Measurements from ENCODE around the gene BTBD2. TPM values are rescaled to one million over a fixed set of nuclear protein-coding genes. Genes with fewer than 3 reads are reported as not detected.

BTBD2 gene
- total RNA-seq, 6 experiments from 2014 or later = 74.1 to 95.6 (median 84.7) TPM

DNA sequence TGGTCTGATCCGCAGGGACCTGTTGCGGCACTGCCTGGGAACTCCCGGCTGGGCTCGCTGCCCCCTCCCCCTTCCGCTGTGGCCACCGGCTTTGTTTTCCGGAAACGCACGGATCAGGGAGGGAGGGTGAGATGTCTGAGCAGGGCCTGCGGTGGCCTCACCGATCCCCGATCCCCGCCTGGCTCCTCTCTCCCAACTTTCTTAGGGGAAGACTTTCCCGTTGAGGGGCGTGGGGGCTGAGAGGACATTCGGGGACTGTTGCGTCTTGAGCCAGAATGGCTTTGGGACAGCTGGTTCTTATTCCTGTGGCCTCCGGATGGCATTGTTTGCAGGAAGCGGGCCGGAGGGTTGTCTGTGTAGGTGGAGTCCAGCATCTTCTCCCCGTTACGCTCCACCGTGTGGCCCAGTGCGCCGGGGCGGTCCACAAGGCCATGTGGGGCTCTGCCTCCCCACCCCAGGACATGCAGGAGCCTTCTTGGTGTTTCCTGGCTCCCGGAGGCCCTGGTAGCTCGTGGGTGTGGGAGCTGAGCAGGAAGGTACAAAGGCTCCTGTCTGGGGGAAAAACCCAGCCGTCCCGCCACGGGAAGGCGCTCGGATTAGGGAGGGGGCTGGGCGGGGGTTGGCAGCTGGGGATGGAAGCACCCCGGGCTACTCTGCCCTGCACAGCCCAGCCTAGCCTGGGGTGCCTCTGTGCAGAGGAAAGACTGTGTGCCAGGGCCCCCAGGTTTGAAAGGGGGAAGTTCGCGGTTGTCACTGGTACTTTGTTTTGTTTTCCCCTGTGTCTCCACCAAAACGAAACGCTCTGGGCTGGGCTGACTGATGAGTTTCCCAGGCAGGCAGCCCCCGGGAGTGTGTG lies 73.2 kb downstream of the BTBD2 start:
- Mint-ChIP-seq H3K36me3 (ENCODE audit: low read depth) (no peaks in the 10 kb centered on the region), H3K9me3 (no peaks in the 10 kb centered on the region), H3K27me3 (ENCODE audit: insufficient read depth) (peaks cover 3% of the 10 kb centered on the region; the same call in 1 of the 2 replicates), H3K4me1 (ENCODE audit: low read depth) (peaks cover 19% of the 10 kb centered on the region), H3K4me3 (peak overlapping the region; percentile 94), H3K27ac (peak overlapping the region; percentile 92)
- peak; percentile 49 for DNase-seq
- TF ChIP-seq, protein P1, sequence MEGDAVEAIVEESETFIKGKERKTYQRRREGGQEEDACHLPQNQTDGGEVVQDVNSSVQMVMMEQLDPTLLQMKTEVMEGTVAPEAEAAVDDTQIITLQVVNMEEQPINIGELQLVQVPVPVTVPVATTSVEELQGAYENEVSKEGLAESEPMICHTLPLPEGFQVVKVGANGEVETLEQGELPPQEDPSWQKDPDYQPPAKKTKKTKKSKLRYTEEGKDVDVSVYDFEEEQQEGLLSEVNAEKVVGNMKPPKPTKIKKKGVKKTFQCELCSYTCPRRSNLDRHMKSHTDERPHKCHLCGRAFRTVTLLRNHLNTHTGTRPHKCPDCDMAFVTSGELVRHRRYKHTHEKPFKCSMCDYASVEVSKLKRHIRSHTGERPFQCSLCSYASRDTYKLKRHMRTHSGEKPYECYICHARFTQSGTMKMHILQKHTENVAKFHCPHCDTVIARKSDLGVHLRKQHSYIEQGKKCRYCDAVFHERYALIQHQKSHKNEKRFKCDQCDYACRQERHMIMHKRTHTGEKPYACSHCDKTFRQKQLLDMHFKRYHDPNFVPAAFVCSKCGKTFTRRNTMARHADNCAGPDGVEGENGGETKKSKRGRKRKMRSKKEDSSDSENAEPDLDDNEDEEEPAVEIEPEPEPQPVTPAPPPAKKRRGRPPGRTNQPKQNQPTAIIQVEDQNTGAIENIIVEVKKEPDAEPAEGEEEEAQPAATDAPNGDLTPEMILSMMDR (IDR thresholded peaks at IDR 0.05) = no peak

GRCh38 chr19:1941146-1942077 lies 74.1 kb downstream of the BTBD2 start, which contains the start of gene CSNK1G2:
TSS of gene CSNK1G2 (plus strand) at chr19:1941172. CDS start at chr19:1969773, 28,601 bp downstream.
- Mint-ChIP-seq H3K27me3 (ENCODE audit: insufficient read depth) (peaks cover 4% of the 10 kb centered on the region; the same call in 1 of the 2 replicates), H3K4me3 (peak within 1 kb of the TSS; percentile 94), H3K4me1 (ENCODE audit: low read depth) (peaks cover 19% of the 10 kb centered on the region), H3K36me3 (ENCODE audit: low read depth) (no peaks in the 10 kb centered on the region), H3K9me3 (no peaks in the 10 kb centered on the region), H3K27ac (peak within 1 kb of the TSS; percentile 98)
- TF ChIP-seq, protein P1 (IDR thresholded peaks at IDR 0.05) = no peak
- DNase-seq = no peak

DNA sequence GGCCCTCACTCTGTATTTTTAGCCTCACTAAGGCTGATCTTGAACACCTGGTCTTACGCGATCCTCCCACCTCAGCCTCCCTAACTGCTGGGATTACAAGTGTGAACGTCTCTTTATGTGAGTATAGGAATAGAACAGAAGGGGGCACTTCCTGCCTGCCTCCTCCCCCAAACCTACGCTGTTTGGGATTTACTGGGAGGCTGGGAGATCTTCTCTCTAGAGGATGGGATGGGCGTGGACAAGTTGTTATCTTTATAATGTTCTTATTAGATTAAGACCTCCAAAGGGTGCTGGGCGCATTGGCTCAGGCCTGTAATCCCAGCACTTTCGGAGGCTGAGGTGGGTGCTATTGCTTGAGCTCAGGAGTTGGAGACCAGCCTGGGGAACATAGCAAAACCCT lies 77.4 kb downstream of the BTBD2 start:
- TF ChIP-seq, protein P1 (IDR thresholded peaks at IDR 0.05) = no peak
- Mint-ChIP-seq H3K4me3 (no peak overlapping the region), H3K4me1 (ENCODE audit: low read depth) (peaks cover 13% of the 10 kb centered on the region), H3K9me3 (peaks cover 11% of the 10 kb centered on the region), H3K27me3 (ENCODE audit: insufficient read depth) (peaks cover 4% of the 10 kb centered on the region; the same call in 1 of the 2 replicates), H3K27ac (no peak overlapping the region), H3K36me3 (ENCODE audit: low read depth) (peaks cover 9% of the 10 kb centered on the region)
- DNase-seq = no peak

- no peak overlapping the region; the same call in 1 of the 2 replicates for H3K27ac Mint-ChIP-seq
- TF ChIP-seq, protein P1 (IDR thresholded peaks at IDR 0.05) = no peak
- peaks cover 16% of the 10 kb centered on the region for H3K9me3 Mint-ChIP-seq
- H3K4me1 Mint-ChIP-seq (ENCODE audit: low read depth) = peaks cover 7% of the 10 kb centered on the region
- H3K27me3 Mint-ChIP-seq (ENCODE audit: insufficient read depth) = peaks cover 4% of the 10 kb centered on the region; the same call in 1 of the 2 replicates
- DNase-seq = no peak
- peaks cover 9% of the 10 kb centered on the region for H3K36me3 Mint-ChIP-seq (ENCODE audit: low read depth)
- H3K4me3 Mint-ChIP-seq = no peak overlapping the region
Measured at GRCh38 chr19:1936916-1937610, 78.5 kb downstream of the BTBD2 start.

GRCh38 chr19:1936430-1936829 lies 79.1 kb downstream of the BTBD2 start:
- peaks cover 7% of the 10 kb centered on the region for H3K4me1 Mint-ChIP-seq (ENCODE audit: low read depth)
- peaks cover 9% of the 10 kb centered on the region for H3K36me3 Mint-ChIP-seq (ENCODE audit: low read depth)
- DNase-seq = no peak
- H3K9me3 Mint-ChIP-seq = peaks cover 21% of the 10 kb centered on the region
- H3K4me3 Mint-ChIP-seq = no peak overlapping the region
- TF ChIP-seq, protein P1 (IDR thresholded peaks at IDR 0.05) = no peak
- H3K27ac Mint-ChIP-seq = no peak overlapping the region; the same call in 1 of the 2 replicates
- peaks cover 4% of the 10 kb centered on the region; the same call in 1 of the 2 replicates for H3K27me3 Mint-ChIP-seq (ENCODE audit: insufficient read depth)

Measured in HFFc6 (cell line).